PC-9 (cell line): ENCODE data around the gene RAB22A. TPM values are rescaled to one million over a fixed set of nuclear protein-coding genes. Genes with fewer than 3 reads are reported as not detected.

Source experiments
- BruUV-seq: library from RNA; stranded (reverse); fragments of 400-500 nt; replicated peaks from 2 replicates; lab custom pipeline; 2021; lab: Mats Ljungman, UMichigan
- CTCF ChIA-PET: fragments of 300-600 bp; sonication (Branson Sonifier 250); formaldehyde crosslinking; loops from one replicate; lab custom pipeline; 2022; ENCODE audit warnings: antibody characterized with exemption; lab: Charles Lee
- POLR2A ChIA-PET: fragments of 300-600 bp; sonication (Branson Sonifier 250); formaldehyde crosslinking; loops from one replicate; lab custom pipeline; 2022; ENCODE audit warnings: antibody characterized with exemption; ENCODE audit not compliant: unreplicated experiment; lab: Charles Lee
- DNase-seq, 2 experiments: peaks; one replicate each; pipeline versions ENCODE4 v3.0.0 to v3.0.0-alpha.2; 2015 to 2022; ENCODE audit warnings: mixed read lengths in 1 of 2
- H2AFZ ChIP-seq: fragments of 200-600 bp; sonication (generic); 2 replicates; pipeline ENCODE4 v1.8.1; 2017; ENCODE audit warnings: antibody characterized with exemption
- H3F3A ChIP-seq: fragments of 200-600 bp; sonication (generic); 2 replicates; pipeline ENCODE4 v1.8.1; 2017; ENCODE audit warnings: antibody characterized with exemption, mild to moderate bottlenecking, low read depth; ENCODE audit not compliant: insufficient read depth
- H3K27ac ChIP-seq: fragments of 200-600 bp; sonication (generic); 2 replicates; pipeline ENCODE4 v1.6.1; 2016; ENCODE audit warnings: mixed run types
- H3K27me3 ChIP-seq: fragments of 200-600 bp; sonication (generic); 2 replicates; pipeline ENCODE4 v1.6.1; 2016; ENCODE audit warnings: low read depth, mixed run types; ENCODE audit not compliant: insufficient read depth
- H3K36me3 ChIP-seq: fragments of 200-600 bp; sonication (generic); 2 replicates; pipeline ENCODE4 v1.6.1; 2016; ENCODE audit warnings: low read depth, mixed run types
- H3K4me1 ChIP-seq: fragments of 200-600 bp; sonication (generic); replicated peaks from 2 replicates; pipeline ENCODE4 v1.6.1; 2016; ENCODE audit warnings: mixed run types; ENCODE audit not compliant: insufficient read depth
- H3K4me2 ChIP-seq: fragments of 200-600 bp; sonication (generic); 2 replicates; pipeline ENCODE4 v1.6.1; 2017; ENCODE audit warnings: mixed run types
- H3K4me3 ChIP-seq: fragments of 200-600 bp; sonication (generic); 2 replicates; pipeline ENCODE4 v1.6.1; 2016; ENCODE audit warnings: mixed run types
- H3K79me2 ChIP-seq: fragments of 200-600 bp; sonication (generic); 2 replicates; pipeline ENCODE4 v1.6.1; 2017; ENCODE audit warnings: low read depth, mixed run types
- H3K9me2 ChIP-seq: fragments of 200-600 bp; sonication (generic); 2 replicates; pipeline ENCODE4 v1.8.1; 2017; ENCODE audit warnings: mild to moderate bottlenecking; ENCODE audit not compliant: insufficient read depth
- H3K9me3 ChIP-seq: fragments of 200-600 bp; sonication (generic); 2 replicates; pipeline ENCODE4 v1.8.1; 2016; ENCODE audit warnings: low read depth; ENCODE audit not compliant: insufficient read depth
- H4K20me1 ChIP-seq: fragments of 200-600 bp; sonication (generic); 2 replicates; pipeline ENCODE4 v1.8.1; 2017; ENCODE audit not compliant: insufficient read depth
- CTCF ChIP-seq: fragments of 200-600 bp; sonication (generic); conservative IDR thresholded peaks from 2 replicates; pipeline ENCODE4 v1.6.1; 2017; ENCODE audit warnings: mixed run types, antibody characterized with exemption, mild to moderate bottlenecking, moderate library complexity
- EZH2 ChIP-seq: fragments of 200-600 bp; sonication (generic); IDR thresholded peaks from 2 replicates; pipeline ENCODE4 v1.8.0; 2017; ENCODE audit warnings: antibody characterized with exemption, low read depth
- intact Hi-C: fragments of 100-400 bp; cut with micrococcal nuclease; formaldehyde crosslinking; loops from one replicate; pipeline ENCODE4 v1.10.0; 2022; ENCODE audit not compliant: unreplicated experiment
- total RNA-seq: library from RNA; stranded (reverse); gene quantifications from 2 replicates; pipeline ENCODE4 v1.2.3, GENCODE V29; 2021

RAB22A gene
- total RNA-seq, 1 experiment from 2014 or later, result 28.9 TPM

- no peak for DNase-seq
- ChIA-PET CTCF (no interaction called here), POLR2A (no interaction called here)
- no peak overlapping the region for H3K27ac ChIP-seq
- H3K36me3 ChIP-seq, result no peaks in the 10 kb centered on the region
- intact Hi-C loops, result no loop called here
- H3K9me3 ChIP-seq, result no peaks in the 10 kb centered on the region
- no peaks in the 10 kb centered on the region for H3K4me1 ChIP-seq
- no TSS peak for BruUV-seq
- H3K79me2 ChIP-seq, result no peaks in the 10 kb centered on the region
- H3F3A ChIP-seq, result no peaks in the 10 kb centered on the region
- H3K4me2 ChIP-seq, result no peak overlapping the region
- H3K9me2 ChIP-seq, result no peaks in the 10 kb centered on the region
- H2AFZ ChIP-seq, result no peak overlapping the region
- no peaks in the 10 kb centered on the region for H3K27me3 ChIP-seq
- no peak for TF ChIP-seq EZH2
- no peak for TF ChIP-seq CTCF
- H3K4me3 ChIP-seq, result no peak overlapping the region
- no peaks in the 10 kb centered on the region for H4K20me1 ChIP-seq
Measured at GRCh38 chr20:58294497-58295455, 14.7 kb upstream of the RAB22A start.

GRCh38 chr20:58296051-58296837 lies 13.3 kb upstream of the RAB22A start:
- Histone ChIP-seq H3F3A (no peaks in the 10 kb centered on the region), H3K4me1 (no peaks in the 10 kb centered on the region), H3K9me2 (no peaks in the 10 kb centered on the region), H3K36me3 (no peaks in the 10 kb centered on the region), H3K27ac (no peak overlapping the region), H2AFZ (no peak overlapping the region), H3K4me2 (no peak overlapping the region), H3K27me3 (no peaks in the 10 kb centered on the region), H3K9me3 (no peaks in the 10 kb centered on the region), H3K4me3 (no peak overlapping the region), H3K79me2 (no peaks in the 10 kb centered on the region), H4K20me1 (no peaks in the 10 kb centered on the region)
- ChIA-PET CTCF (interaction anchor here (0.5 kb wide), 1 partner anchor 15 kb away, joined by 3 read pairs; no protein-coding TSS in a partner anchor), POLR2A (interaction anchor here (0.5 kb wide), 2 partner anchors 30 to 98 kb away, joined by 3 to 5 read pairs; no protein-coding TSS in a partner anchor)
- no TSS peak for BruUV-seq
- no peak for DNase-seq
- intact Hi-C loops, result no loop called here
- TF ChIP-seq CTCF (no peak), EZH2 (no peak)

- Histone ChIP-seq H3K4me1 (no peaks in the 10 kb centered on the region), H2AFZ (no peak overlapping the region), H3K27ac (no peak overlapping the region), H3K27me3 (no peaks in the 10 kb centered on the region), H3K79me2 (no peaks in the 10 kb centered on the region), H4K20me1 (no peaks in the 10 kb centered on the region), H3K4me3 (no peak overlapping the region), H3K9me2 (no peaks in the 10 kb centered on the region), H3K36me3 (no peaks in the 10 kb centered on the region; the same call in 1 of the 2 replicates), H3K9me3 (no peaks in the 10 kb centered on the region), H3F3A (no peaks in the 10 kb centered on the region), H3K4me2 (no peak overlapping the region)
- DNase-seq, result no peak
- ChIA-PET POLR2A (no interaction called here), CTCF (no interaction called here)
- intact Hi-C loops, result no loop called here
- TF ChIP-seq CTCF (no peak), EZH2 (no peak)
- BruUV-seq, result no TSS peak
Measured at GRCh38 chr20:58297394-58297793, 12.1 kb upstream of the RAB22A start.
